ENCODE data around the gene PLXNC1. TPM values are rescaled to one million over a fixed set of nuclear protein-coding genes. Genes with fewer than 3 reads are reported as not detected.

Gene PLXNC1
- 0.80 and 1.6 TPM in 2 replicates for total RNA-seq

GRCh38 chr12:94147991-94148738 is at the start of gene PLXNC1:
PLXNC1 (plus strand) TSS chr12:94148577; CDS start chr12:94148972, 395 bp downstream.

